ENCODE data around the gene SOX14. TPM values are rescaled to one million over a fixed set of nuclear protein-coding genes. Genes with fewer than 3 reads are reported as not detected.
A peak's percentile ranks its signal among the peaks of the same experiment; 100 is the strongest.

The SOX14 gene
- total RNA-seq, 4 donors from 2014 or later = not detected

DNA sequence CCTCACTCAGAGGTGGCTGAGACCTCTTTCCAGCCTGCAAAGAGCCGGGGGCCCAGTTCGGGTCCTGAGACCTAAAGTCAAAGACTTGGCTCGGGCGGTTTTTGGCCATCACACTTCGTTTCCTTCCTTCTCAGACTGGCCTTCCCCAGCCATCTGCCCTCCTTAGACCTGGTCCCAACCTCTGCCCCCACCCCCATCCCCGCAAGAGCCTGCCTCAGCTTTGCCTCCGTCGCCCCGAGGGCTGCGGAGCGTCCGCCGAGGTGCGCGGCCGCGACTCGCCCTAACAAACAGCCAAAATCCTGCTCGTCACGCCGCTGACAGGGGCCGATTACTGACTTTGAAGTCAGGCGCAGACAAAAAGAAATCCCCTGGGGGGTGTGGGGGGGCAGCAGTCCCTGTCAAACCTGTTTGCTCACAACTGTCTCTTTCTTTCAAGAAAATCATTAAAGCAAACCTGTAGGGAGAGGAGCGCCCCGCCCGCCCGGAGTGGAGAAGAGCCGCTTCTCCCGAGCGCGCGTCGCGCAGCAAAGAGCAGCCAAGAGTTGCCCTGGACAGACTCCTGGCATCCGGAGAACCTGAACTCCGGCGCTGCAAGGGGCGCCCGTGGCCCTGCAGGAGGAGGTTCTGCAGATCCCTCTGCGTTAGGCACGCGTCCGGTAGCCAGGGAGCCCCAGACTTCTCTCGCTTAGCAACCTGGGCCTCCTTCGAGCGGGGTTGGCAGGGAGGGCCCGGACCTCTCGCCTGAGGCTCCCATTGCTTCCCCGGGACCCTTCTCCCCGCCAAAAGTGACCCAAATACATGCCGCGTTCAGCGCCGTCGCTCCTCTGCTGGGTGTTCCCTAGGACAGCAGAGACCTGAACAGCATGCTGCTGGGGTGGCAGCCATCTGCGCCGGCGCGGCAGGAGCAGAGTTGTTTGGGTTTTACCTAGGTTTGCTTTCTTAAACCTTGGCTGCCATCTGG lies 4.5 kb downstream of the SOX14 start:
- H3K9me3 ChIP-seq = no peaks in the 10 kb centered on the region
- no peaks in the 10 kb centered on the region for H3K36me3 ChIP-seq
- 0 to 2% methylated on average over 9 to 30 of the region's 59 CpGs for WGBS, 2 donors
- DNase-seq = no peak
- H3K27ac ChIP-seq = no peak overlapping the region
- peaks cover 33 to 78% (median 45%) of the 10 kb centered on the region in 3 donors for H3K4me1 ChIP-seq
- intact Hi-C loops (cut with DNase I) = no loop called here
- H3K27me3 ChIP-seq = peaks cover 45 to 100% (median 67%) of the 10 kb centered on the region in 4 donors
- peak overlapping the region; percentile 10 to 61 (median 43) for H3K4me3 ChIP-seq
- TF ChIP-seq, protein P1, sequence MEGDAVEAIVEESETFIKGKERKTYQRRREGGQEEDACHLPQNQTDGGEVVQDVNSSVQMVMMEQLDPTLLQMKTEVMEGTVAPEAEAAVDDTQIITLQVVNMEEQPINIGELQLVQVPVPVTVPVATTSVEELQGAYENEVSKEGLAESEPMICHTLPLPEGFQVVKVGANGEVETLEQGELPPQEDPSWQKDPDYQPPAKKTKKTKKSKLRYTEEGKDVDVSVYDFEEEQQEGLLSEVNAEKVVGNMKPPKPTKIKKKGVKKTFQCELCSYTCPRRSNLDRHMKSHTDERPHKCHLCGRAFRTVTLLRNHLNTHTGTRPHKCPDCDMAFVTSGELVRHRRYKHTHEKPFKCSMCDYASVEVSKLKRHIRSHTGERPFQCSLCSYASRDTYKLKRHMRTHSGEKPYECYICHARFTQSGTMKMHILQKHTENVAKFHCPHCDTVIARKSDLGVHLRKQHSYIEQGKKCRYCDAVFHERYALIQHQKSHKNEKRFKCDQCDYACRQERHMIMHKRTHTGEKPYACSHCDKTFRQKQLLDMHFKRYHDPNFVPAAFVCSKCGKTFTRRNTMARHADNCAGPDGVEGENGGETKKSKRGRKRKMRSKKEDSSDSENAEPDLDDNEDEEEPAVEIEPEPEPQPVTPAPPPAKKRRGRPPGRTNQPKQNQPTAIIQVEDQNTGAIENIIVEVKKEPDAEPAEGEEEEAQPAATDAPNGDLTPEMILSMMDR (IDR thresholded peaks at IDR 0.05) = no peak
- no peak for TF ChIP-seq POLR2A (IDR thresholded peaks at IDR 0.05)

DNA sequence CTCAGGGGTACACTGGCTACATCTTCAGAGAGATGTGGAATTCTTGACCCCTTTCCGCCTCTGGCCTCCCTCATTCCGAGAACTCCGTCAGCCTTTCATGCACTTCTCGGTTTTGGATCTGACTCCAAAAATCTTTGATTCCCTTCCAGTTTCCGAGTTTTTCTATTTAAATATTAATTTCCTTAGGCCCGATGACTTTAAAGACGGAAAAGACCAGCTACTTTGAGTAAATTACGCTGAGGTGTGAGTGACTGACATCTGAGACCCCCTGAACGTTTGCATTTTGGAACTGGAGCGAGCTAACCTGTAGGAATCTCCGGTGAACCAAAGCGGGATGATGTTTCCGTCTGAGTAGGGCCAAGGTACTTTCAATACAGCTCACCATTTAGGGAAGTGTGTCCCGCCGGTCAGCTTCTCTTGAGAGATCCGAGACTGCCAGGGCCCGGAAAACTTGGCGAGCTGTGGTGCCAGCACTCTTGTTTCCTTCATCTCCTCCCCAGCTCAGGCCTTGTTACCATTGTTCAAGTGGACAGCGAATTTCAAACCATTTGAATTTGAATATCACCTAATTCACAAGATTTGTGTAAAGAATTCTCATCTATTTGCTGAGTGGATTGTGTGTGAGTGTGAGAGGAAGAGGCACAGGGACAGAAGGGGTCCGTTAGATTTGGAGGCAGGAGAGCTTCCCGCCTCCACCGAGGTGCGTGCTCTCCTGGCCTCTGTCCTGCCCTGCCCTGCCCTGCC lies 5.4 kb downstream of the SOX14 start:
- intact Hi-C loops (cut with DNase I) = no loop called here
- TF ChIP-seq, protein P1 (IDR thresholded peaks at IDR 0.05) = no peak
- no peak for TF ChIP-seq POLR2A (IDR thresholded peaks at IDR 0.05)

DNA sequence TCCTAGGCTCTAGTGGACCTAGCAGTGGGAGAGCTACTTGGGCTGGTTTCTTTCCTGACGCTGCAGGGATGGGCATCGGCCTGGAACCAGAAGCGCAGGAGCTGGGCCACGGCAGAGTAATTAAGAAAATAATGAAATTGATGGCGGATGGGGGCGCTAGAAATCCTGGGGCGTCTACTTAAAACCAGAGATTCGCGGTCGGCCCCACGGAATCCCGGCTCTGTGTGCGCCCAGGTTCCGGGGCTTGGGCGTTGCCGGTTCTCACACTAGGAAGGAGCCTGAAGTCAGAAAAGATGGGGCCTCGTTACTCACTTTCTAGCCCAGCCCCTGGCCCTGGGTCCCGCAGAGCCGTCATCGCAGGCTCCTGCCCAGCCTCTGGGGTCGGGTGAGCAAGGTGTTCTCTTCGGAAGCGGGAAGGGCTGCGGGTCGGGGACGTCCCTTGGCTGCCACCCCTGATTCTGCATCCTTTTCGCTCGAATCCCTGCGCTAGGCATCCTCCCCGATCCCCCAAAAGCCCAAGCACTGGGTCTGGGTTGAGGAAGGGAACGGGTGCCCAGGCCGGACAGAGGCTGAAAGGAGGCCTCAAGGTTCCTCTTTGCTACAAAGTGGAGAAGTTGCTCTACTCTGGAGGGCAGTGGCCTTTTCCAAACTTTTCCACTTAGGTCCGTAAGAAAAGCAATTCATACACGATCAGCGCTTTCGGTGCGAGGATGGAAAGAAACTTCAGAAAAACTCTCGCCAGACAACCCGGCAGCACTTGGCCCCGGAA lies 6.1 kb downstream of the SOX14 start:
- peaks cover 22 to 62% (median 34%) of the 10 kb centered on the region in 3 donors for H3K4me1 ChIP-seq
- 11% methylated on average over 3 of the region's 40 CpGs; no CpG with 5 or more reads in 1 of the 2 donors for WGBS, 2 donors
- H3K27ac ChIP-seq = no peak overlapping the region
- no peaks in the 10 kb centered on the region for H3K9me3 ChIP-seq
- TF ChIP-seq, protein P1 (IDR thresholded peaks at IDR 0.05) = no peak
- no peak for TF ChIP-seq POLR2A (IDR thresholded peaks at IDR 0.05)
- H3K4me3 ChIP-seq = peak overlapping the region in 2 of 4 donors; percentile 27 to 53
- DNase-seq = no peak
- peaks cover 38 to 100% (median 56%) of the 10 kb centered on the region in 4 donors for H3K27me3 ChIP-seq
- intact Hi-C loops (cut with DNase I) = no loop called here
- no peaks in the 10 kb centered on the region for H3K36me3 ChIP-seq

More for the DNA sequence above, 5.4 kb downstream of the SOX14 start:
- Histone ChIP-seq H3K27me3 (peaks cover 45 to 100% (median 61%) of the 10 kb centered on the region in 4 donors), H3K4me1 (peaks cover 24 to 70% (median 36%) of the 10 kb centered on the region in 3 donors), H3K4me3 (peak overlapping the region in 2 of 4 donors; percentile 47 to 61), H3K27ac (no peak overlapping the region), H3K9me3 (no peaks in the 10 kb centered on the region), H3K36me3 (no peaks in the 10 kb centered on the region)
- 5 to 7% methylated on average over 17 to 22 of the region's 23 CpGs for WGBS, 2 donors
- DNase-seq = no peak

DNA sequence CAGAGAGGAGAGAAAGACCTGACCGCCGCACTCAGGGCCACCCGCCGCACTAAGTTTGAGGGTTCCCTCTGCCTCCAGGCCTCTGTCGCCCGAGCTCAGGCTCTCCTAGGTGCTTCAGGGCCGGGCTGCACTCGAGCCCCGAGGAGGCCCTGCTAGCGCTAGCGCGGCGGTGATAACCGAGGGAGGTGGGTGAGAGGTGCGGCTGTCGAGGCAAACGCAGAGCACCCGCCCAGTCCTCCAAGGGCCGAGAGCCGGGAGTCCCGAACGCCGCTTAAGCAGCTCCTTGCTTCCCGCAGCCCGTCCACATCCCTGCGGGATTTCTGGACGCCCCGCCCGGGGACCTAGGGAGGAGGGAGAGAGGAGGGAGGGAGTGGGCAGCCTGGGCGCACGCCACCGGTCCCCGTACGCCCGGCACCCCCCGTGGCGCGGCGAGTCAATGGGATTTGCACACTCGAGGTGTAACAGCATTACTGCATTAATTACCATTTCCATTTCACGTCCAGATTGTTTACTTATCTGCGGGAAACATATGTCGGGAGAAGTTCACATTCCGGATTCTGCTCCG lies 6.8 kb downstream of the SOX14 start:
- H3K27ac ChIP-seq = no peak overlapping the region
- no peak for DNase-seq
- peaks cover 22 to 57% (median 34%) of the 10 kb centered on the region in 3 donors for H3K4me1 ChIP-seq
- H3K36me3 ChIP-seq = no peaks in the 10 kb centered on the region
- no peaks in the 10 kb centered on the region for H3K9me3 ChIP-seq
- intact Hi-C loops (cut with DNase I) = no loop called here
- peaks cover 37 to 100% (median 55%) of the 10 kb centered on the region in 4 donors for H3K27me3 ChIP-seq
- H3K4me3 ChIP-seq = peak overlapping the region in 2 of 4 donors; percentile 27 to 53
- WGBS, 2 donors = 0 to 1% methylated on average over 12 to 15 of the region's 45 CpGs
- TF ChIP-seq, protein P1 (IDR thresholded peaks at IDR 0.05) = no peak
- no peak for TF ChIP-seq POLR2A (IDR thresholded peaks at IDR 0.05)

Data from esophagus squamous epithelium (tissue), 5 donors.